Endometrial microvascular endothelial cells (primary cell): Measurements from ENCODE around the gene CREG1. TPM values are rescaled to one million over a fixed set of nuclear protein-coding genes. Genes with fewer than 3 reads are reported as not detected.

Experiments used
- in situ Hi-C: cut with HindIII; loops from 2 replicates; pipeline ENCODE4 v1.10.0; 2017; ENCODE audit warnings: low sequenced_read_pairs, low pct_unique_long_range_greater_than_20kb; ENCODE audit errors: inconsistent ontology term
- total RNA-seq: library from RNA; depleted of rRNA; stranded (reverse); fragments of >200 nt; gene quantifications from one replicate; pipeline ENCODE4 v1.2.3, GENCODE V29; 2015; ENCODE audit errors: inconsistent ontology term

The CREG1 gene
- total RNA-seq, 1 donor from 2014 or later, result 28.3 TPM

GRCh38 chr1:167512046-167512654 lies 41.4 kb downstream of the CREG1 start:
- in situ Hi-C loops, result no loop called here

- in situ Hi-C loops, result no loop called here
Observed at GRCh38 chr1:167511374-167511986, 42.1 kb downstream of the CREG1 start.

DNA sequence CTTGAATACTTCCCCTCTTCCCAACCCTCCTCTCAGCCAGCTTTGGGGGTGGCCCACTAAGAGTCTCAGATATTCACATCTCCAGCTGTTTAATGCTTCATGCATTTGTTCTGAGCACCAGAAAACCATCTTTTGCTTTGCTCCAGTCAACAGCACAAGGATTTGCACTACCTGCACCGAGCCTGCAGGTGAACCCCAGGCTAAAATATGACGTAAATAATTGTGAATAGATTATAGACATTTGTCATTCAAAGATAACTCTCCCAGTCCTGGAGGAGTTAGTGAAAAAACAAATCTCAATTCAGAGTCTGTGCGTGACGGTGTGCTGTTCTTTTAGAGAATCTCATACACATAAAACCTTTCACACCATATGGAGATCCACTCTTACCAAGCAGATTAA lies 42.7 kb downstream of the CREG1 start:
- in situ Hi-C loops, result no loop called here

GRCh38 chr1:167510244-167510643 lies 43.3 kb downstream of the CREG1 start:
- in situ Hi-C loops, result no loop called here

DNA sequence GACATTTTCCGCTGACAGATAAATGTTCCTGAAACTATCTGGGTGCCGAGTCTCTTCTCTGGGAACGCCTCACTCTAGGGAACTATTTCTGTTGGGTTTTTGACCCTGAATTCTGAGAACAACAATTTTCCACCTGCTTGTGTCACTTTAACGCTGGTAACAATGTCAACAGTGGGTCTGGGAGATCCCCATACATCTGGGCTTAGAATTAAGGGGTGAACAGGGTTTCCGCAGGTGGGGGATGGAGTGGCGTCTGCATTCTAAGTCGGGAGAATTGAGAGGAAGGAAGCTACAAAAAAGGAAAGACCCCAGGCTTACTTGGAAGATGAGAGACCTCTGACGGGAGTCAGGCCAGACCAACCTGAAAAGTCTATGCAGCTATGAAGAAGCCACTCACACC lies 44.0 kb downstream of the CREG1 start:
- in situ Hi-C loops, result no loop called here

GRCh38 chr1:167507719-167508118 lies 45.8 kb downstream of the CREG1 start:
- in situ Hi-C loops, result no loop called here

- in situ Hi-C loops, result no loop called here
Observed at GRCh38 chr1:167504467-167504827, 49.1 kb downstream of the CREG1 start.

- in situ Hi-C loops, result no loop called here
Observed at GRCh38 chr1:167503626-167504466, 49.7 kb downstream of the CREG1 start.

- in situ Hi-C loops, result no loop called here
Observed at GRCh38 chr1:167502719-167503462, 50.7 kb downstream of the CREG1 start.

GRCh38 chr1:167502192-167502551 lies 51.4 kb downstream of the CREG1 start:
- in situ Hi-C loops, result no loop called here

- in situ Hi-C loops, result no loop called here
Observed at GRCh38 chr1:167501515-167502191, 51.9 kb downstream of the CREG1 start.

GRCh38 chr1:167500283-167500860 lies 53.2 kb downstream of the CREG1 start:
- in situ Hi-C loops, result no loop called here

DNA sequence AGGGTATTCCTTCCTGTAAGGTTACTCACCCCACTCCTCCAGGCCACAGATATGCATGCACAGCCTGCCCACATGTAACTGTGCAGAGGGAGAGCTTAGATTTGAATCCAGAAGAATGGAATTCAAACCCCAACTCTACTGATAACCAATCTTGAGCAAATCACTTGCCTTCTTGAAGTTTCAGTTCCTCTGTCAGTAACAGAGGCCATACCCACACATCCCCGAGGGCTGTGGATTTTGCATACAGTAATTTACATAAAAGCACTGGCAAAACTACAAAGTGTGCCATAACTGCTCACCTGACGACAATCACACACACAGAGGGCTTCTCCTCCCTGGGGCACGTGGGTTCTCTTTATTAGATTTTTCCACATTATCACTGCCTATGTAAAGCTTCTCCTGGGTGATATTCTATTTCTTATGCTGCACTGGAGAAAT lies 53.9 kb downstream of the CREG1 start:
- in situ Hi-C loops, result no loop called here

- in situ Hi-C loops, result no loop called here
Observed at GRCh38 chr1:167499106-167499505, 54.5 kb downstream of the CREG1 start.

DNA sequence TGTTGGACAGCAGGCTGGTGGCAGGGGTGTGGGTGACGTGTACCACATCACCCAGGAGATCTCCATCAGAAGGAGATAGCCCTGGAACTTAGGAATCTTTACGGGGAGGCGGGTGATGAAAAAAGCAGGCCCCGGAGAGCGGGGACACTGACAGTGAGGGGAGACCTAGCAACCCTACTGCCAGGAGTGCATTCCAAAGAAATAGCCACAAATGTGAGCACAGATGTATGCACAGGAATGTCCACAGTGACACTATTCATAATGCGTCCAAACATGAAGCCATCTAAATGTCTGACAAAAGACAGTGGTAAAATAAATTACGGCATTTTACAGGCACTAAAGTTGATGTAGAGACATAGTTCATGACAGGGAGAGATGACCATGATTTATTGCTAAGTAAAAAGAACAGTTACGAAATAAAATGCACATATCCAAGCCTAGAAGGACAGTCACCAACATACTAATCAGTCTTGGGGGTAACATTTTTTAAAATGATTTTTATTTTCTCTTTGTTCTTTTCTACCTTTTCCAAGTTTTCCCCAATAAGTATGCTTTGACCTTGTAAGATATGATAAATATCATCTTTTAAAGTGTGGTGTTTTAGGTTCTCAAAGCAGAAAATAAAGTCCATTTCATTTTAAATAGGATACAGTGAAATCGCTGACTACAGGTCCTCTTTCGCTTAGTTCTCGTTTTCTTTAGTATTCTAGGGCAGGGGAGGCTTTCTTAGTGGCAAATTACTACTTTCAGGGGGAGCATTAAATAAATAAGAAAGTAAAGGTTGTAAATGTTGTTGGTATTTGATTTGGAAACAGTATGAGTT lies 56.6 kb downstream of the CREG1 start:
- in situ Hi-C loops, result no loop called here

GRCh38 chr1:167493372-167493771 lies 60.2 kb downstream of the CREG1 start:
- in situ Hi-C loops, result no loop called here

DNA sequence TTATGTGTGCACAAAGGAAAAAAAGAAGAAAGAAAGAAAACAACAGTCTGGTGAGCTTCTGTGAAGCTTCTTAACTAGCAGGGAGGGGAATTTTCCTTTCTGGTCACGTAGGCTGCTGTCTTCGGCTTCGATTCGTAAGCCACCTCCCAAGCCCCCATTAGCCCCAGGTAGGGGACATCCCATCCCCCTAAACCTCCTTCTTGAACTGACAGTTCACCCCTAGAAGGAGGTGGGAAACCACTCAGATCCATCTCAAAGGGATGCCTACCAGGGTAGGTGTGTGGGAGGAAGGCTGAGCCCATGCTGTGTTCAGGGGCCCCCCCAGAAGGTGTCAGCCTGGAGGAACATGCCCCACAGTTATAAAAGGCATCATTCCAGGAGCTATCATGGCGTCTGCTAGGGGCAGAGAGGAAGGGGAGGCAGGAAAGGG lies 61.1 kb downstream of the CREG1 start:
- in situ Hi-C loops, result no loop called here
